GM19324 (cell line): ENCODE data around the gene ITGB5.
"Not testable (repeated sequence)": the region's sequence is repeated elsewhere in the genome, so short reads cannot be mapped to it uniquely, and the experiment has no call there.

Experiments
- ATAC-seq: cut with Tn5 transposase; IDR thresholded peaks from one replicate; pipeline ENCODE4 v1.9.1; 2021; ENCODE audit warnings: mild to moderate bottlenecking, moderate library complexity; ENCODE audit not compliant: unreplicated experiment, low FRiP score

Gene ITGB5

DNA sequence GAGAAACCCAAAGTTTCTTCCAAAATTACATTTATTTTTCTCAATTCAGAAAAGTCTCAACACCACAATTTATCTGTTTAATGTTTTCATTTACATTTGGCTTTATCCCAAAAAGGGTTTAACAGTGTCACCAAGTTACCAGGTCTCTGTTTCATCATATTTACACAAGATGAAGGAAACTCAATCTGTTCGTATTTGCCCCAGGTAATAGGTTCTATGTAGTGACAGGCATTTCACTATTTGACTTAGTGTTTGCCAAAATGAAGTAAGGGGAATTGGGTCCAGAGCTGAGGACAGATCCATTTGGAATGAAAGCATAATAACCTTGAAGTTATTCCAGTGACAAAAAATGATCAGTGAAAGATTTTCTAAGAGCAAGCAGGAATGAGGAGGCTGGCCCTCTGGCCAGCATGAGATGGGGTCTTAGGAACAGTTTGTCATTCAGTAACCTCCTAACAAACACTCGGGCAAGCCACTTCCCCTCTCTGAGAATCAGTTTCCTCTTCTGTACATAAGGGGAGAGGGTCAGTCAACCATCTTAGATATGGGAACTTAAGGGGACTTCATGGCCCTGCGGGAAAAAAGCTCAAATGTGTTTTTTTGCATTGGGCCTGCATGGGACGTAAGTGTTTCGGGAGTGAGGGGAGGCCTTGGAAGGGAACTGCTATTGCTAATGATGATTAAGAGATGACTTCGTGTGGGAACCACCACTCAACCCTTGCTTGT is 125.1 kb downstream of the ITGB5 start:
- ATAC-seq: no peak

- no peak for ATAC-seq
Observed at GRCh38 chr3:124761250-124761796, 125.8 kb downstream of the ITGB5 start.

DNA sequence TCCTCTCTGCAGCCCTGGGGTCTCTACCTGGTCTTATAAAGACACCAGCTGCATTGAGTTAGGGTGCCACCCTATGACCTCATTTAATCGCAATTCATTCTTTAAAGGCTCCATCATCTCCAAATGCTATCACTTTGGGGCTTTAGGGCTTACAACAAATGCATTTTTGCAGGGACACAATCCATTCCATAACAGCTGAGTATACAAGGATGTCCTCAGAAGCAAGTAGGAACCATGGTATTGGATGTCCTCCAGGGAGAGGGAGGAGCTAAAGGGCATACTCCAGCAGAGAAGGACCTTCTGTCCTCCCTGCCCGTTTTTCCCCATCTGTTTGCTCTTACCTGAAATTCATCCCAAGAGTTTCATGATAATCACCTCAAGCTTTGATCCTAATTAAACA is 126.6 kb downstream of the ITGB5 start:
- no peak for ATAC-seq

DNA sequence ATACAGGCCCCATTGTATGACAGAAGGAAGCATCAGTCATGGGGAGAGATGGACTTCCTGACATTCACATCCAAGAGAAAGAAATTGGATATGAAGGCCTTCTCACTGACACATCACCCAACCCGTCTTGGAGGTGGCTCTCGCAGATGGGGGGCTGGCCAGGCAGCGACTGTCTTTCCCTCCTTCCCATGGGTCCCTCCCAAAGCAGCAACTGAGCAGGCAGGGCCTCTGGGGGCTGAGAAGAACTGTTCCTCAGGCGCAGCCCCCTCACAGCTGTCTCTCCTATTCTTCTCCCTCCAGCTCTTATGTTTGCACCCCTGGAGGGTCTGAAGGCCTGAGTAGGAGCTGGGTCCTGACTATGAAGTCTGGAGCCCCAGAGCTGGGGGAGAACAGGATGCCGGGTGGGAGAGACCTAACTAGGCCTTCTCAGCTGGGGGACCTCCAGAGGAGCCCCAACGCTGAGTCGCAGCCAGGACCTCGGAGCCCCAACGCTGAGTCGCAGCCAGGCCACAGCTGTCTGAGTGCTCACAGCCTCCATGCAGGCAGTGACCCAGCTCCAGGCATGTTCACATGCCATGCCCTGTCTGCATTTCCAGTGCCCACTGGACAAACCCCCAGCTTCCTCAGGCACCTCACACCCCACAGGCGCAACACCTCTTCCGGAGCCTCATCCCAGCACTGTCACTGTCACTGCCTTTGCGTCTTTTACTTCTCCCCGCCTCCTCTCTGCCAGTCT is 127.3 kb downstream of the ITGB5 start:
- no peak for ATAC-seq

DNA sequence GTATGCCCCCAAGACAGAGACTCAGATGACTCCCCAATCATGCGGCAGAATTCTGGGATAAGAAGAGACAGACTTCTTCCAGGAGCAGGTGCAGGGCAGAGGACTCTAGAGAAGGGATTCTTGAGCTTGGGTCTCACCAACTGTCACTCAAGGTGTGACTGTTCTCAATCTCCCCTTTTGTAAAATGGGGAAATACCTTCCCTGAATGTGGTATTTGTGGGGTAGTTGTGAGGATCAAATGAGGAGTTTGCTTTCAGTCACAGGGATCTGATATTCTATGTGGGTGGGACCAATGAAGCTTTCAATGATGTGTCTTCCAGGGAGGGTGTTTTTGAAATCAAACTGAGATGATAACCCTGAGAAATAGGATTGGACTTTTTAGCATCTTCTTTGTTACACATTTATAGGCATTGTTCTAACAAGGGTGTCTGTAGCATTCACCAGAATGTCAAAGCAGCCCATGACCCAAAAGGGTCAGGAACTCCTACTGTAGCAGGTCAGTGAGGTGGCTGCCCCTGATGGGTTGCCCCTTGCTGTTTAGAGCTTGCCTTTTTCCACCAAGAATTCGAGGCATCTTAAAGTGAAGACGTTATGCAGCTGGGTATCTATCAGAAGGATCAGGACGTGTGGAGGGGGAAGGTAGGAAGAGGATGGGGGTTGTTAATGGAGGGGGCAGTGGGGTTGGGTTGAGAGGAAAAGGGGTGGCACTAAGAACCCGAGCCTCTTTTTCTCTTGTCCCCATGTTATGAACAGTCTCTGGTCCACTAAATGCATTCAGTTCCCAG is 128.1 kb downstream of the ITGB5 start:
- ATAC-seq: no peak

GRCh38 chr3:124757926-124758325 is 129.2 kb downstream of the ITGB5 start:
- not testable (repeated sequence) for ATAC-seq

GRCh38 chr3:124752051-124752450 is 135.1 kb downstream of the ITGB5 start:
- no peak for ATAC-seq

- no peak for ATAC-seq
Observed at GRCh38 chr3:124751501-124751900, 135.7 kb downstream of the ITGB5 start.

DNA sequence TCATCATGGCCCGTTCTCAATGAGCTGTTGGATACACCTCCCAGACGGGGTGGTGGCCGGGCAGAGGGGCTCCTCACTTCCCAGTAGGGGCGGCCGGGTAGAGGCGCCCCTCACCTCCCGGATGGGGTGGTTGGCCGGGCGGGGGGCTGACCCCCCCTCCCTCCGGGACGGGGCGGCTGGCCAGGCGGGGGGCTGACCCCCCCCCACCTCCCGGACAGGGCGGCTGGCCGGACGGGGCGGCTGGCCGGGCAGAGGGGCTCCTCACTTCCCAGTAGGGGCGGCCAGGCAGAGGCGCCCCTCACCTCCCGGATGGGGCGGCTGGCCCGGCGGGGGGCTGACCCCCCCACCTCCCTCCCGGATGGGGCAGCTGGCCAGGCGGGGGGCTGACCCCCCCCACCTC is 137.3 kb downstream of the ITGB5 start:
- not testable (repeated sequence) for ATAC-seq

GRCh38 chr3:124748560-124749198 is 138.5 kb downstream of the ITGB5 start:
- no peak for ATAC-seq

GRCh38 chr3:124747111-124747981 is 139.8 kb downstream of the ITGB5 start:
- no peak for ATAC-seq

- ATAC-seq: no peak
Observed at GRCh38 chr3:124745756-124746155, 141.4 kb downstream of the ITGB5 start.

GRCh38 chr3:124741027-124741426 is 146.1 kb downstream of the ITGB5 start:
- ATAC-seq: no peak

DNA sequence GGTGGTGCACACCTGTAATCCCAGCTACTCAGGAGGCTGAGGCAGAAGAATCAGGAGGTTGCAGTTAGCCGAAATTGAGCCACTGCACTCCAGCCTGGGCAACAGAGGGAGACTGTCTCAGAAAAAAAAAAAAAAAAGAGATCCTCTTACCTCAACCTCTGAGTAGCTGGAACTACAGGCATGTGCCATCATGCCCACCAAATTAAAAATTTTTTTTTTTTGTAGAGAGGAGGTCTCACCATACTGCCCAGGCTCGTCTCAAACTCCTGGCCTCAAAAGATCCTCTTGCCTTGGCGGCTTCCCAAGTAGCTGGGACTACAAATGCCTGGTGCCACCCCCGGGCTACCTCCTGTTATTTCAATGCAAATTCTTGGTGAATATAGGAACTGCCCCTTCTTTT is 155.4 kb downstream of the ITGB5 start:
- no peak for ATAC-seq

- no peak for ATAC-seq
Observed at GRCh38 chr3:124730941-124731297, 156.2 kb downstream of the ITGB5 start.

DNA sequence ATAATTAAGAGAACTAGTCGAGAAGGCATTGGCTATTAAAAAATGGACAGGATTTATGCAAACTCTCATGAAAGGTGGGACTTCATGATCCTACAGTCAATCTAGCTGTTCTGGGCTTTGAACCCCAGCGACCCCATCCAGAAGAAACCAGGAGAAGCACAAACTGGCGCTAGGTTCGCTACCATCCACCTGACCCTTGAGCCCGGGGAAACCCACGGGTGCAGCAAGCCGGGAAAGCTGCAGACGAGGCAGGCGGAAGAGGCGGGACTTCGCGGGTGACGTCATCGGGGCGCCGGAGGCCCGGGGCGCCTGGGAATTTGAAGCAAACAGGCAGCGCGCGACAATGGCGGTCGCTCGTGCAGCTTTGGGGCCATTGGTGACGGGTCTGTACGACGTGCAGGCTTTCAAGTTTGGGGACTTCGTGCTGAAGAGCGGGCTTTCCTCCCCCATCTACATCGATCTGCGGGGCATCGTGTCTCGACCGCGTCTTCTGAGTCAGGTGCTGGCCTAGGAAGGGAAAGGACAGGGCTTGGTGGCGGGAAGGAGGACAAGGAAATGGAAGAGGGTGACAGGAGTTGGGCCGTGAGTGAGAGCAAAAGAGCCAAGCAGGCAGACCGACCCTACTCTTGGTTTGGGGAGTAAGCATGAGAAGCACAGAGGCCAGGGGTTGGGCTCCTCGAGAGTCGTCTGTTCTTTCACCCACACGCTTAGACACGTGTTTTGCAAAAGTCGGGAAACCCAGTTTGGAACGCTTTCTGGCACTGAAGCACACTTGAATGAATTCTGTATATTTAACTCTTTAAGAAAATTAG is 156.8 kb downstream of the ITGB5 start, which contains the start of gene UMPS:
UMPS (plus strand) TSS at position 324 of the 812 bp plus-strand sequence; CDS start at position 344, 20 bp downstream.
- peak; percentile 88 for ATAC-seq

DNA sequence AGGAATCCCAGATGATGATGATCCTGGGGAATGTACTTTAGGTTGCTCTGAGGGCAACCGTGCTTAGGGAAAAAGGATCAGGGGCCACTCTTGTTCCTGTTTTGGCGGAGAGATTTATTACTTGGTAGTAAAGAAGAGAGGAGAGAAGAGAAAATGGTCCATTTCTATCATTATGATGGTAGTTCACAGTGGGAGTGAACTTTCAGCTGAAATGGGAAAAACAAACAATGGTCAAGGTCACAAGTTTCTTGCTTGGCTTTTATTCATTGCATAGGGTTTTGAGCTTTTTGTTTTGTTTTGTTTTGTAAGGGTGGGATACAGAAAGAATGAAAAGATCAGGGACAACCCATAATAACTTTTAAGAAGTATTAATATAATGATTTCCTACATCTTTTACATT is 164.6 kb downstream of the ITGB5 start:
- no peak for ATAC-seq

DNA sequence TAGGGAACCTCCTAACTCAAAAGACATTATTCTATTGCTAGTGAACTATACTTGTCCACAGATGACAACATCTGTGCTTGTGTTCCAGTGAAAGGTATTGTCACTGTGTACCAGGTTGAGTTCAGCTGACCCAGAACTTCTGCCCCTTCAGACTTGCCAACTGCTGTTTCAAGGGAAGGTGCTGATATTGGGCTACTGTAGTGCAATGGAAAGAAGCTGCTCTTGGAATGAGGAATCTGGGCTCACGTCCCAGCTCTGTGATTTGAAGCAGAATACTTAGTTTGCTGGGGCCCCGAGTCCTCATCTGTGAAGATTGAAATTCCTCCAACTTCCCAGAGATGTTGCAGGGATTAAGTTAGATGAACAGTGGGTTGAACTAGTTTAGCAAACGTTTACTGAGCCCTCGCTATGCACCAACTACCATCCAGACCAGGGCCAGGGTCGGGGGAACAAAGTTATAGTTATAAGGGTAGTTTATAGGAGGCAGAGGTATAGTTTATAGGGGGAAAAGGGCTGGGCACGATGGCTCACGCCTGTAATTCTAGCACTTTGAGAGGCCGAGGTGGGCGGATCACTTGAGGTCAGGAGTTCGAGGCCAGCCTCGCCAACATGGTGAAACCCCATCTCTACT is 172.8 kb downstream of the ITGB5 start:
- no peak for ATAC-seq
